Stomach (tissue), 9 donors: ENCODE results near the gene ASTN1. TPM values are rescaled to one million over a fixed set of nuclear protein-coding genes. Genes with fewer than 3 reads are reported as not detected.

Experiments used
- DNase-seq, 2 donors: peaks; one replicate each; pipeline versions ENCODE4 v3.0.0 to v3.0.0-alpha.2; 2013 to 2019
- H3K27ac ChIP-seq, 5 donors: fragments of 200-600 bp in 4 of 5; sonication (generic) in 4 of 5; one replicate each; pipeline ENCODE4 v1.5.1; 2013 to 2019; ENCODE audit warnings: mild to moderate bottlenecking in 1 of 5, moderate library complexity in 1 of 5
- H3K27me3 ChIP-seq, 3 donors: fragments of 200-600 bp; sonication (generic); one replicate each; pipeline ENCODE4 v1.5.1; 2017 to 2019; ENCODE audit warnings: mixed run types in 1 of 3
- H3K36me3 ChIP-seq, 4 donors: fragments of 200-600 bp; sonication (generic); 1 replicate in 3 of 4; 2 replicates in 1 of 4; pipeline ENCODE4 v1.5.1; 2016 to 2019
- H3K4me1 ChIP-seq, 4 donors: fragments of 200-600 bp; sonication (generic); one replicate each; pipeline ENCODE4 v1.5.1; 2016 to 2019
- H3K4me3 ChIP-seq, 4 donors: fragments of 200-600 bp; sonication (generic) in 3 of 4; one replicate each; pipeline ENCODE4 v1.5.1; 2016 to 2019; ENCODE audit warnings: mild to moderate bottlenecking in 1 of 4
- H3K9me3 ChIP-seq, 4 donors: fragments of 200-600 bp; sonication (generic); one replicate each; pipeline ENCODE4 v1.5.1; 2016 to 2019
- EP300 ChIP-seq: sonication (generic); formaldehyde crosslinking; IDR thresholded peaks from one replicate; pipeline ENCODE4 v1.6.1; 2017; ENCODE audit warnings: antibody characterized with exemption
- POLR2A ChIP-seq, 4 donors: fragments of 450-650 bp; IDR thresholded peaks; one replicate each; pipeline ENCODE4 v1.6.1; 2016; ENCODE audit warnings: antibody characterized with exemption in 4 of 4, control low read depth in 2 of 4, mild to moderate bottlenecking in 1 of 4, moderate library complexity in 1 of 4
- POLR2AphosphoS5 ChIP-seq, 3 donors: sonication (generic); formaldehyde crosslinking; IDR thresholded peaks; one replicate each; pipeline ENCODE4 v1.6.1; 2016; ENCODE audit warnings: antibody characterized with exemption in 3 of 3
- WGBS, 5 donors: extraction: QIAGEN DNeasy Blood & Tissue Kit in 3 of 5; methylation state at CpG; one replicate each; pipeline versions ENCODE4 v1.1.5 to v1.1.7; 2013 to 2018; 5-methylcytosine and 5-hydroxymethylcytosine counted together
- intact Hi-C: fragments of 100-400 bp; cut with DNase I; formaldehyde crosslinking; loops from one replicate; pipeline ENCODE4 v1.15.1; 2023; ENCODE audit warnings: low total_unique reads
- polyA plus RNA-seq, 3 donors: library from polyadenylated mRNA; stranded (reverse); fragments of 200-250 nt; gene quantifications; one replicate each; pipeline ENCODE4 v1.2.3, GENCODE V29; 2013
- total RNA-seq, 5 donors: library from RNA; depleted of rRNA; stranded (reverse); fragments of >200 nt; gene quantifications; one replicate each; pipeline versions ENCODE4 v1.1.0 to v1.2.3, GENCODE V29; 2014 to 2016
- TF ChIP-seq, protein P1 (sequence below), 7 experiments: fragments of 450-650 bp in 4 of 7; fragments of 200-600 bp in 3 of 7; sonication (generic) in 3 of 7; IDR thresholded peaks; one replicate each; pipeline ENCODE4 v1.5.1; 2016 to 2019; ENCODE audit warnings: antibody characterized with exemption in 7 of 7, control low read depth in 2 of 7, mild to moderate bottlenecking in 1 of 7
- donor health status: healthy with polysubstance abuse.
- donor health status: Bipolar disorder and iron deficiency.
- donor health status: healthy.

Gene ASTN1
- total and polyA plus RNA-seq, 8 donors: 0.13 to 2.4 (median 0.51) TPM; not detected in 4

DNA sequence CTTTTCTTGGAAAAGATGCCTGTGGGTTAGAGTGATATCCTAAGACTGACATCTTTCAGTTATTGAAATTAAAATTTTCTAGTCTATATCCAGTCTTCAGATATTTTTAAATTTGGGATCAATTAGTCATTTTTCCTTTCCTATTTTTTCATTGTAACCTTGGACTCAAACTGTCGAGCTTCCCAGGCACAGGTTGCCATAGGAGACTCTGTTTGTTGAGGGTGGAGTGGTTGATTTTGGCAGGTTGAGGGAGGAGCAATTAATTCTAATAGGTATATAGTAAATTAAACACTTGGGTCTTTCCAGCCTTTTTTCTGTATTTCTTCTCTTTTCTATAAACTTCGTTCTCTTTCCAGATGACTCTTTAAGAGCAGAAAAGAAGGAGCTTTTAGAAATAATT, 326.8 kb downstream of the ASTN1 start:
- no peaks in the 10 kb centered on the region for H3K9me3 ChIP-seq
- DNase-seq: no peak
- intact Hi-C loops: no loop called here
- WGBS, 5 donors: 42 to 56% (median 52%) methylated on average over 2 of the region's 2 CpGs
- no peaks in the 10 kb centered on the region for H3K36me3 ChIP-seq
- no peak for TF ChIP-seq POLR2AphosphoS5 (IDR thresholded peaks at IDR 0.05)
- TF ChIP-seq POLR2A (IDR thresholded peaks at IDR 0.05): no peak
- TF ChIP-seq, protein P1, sequence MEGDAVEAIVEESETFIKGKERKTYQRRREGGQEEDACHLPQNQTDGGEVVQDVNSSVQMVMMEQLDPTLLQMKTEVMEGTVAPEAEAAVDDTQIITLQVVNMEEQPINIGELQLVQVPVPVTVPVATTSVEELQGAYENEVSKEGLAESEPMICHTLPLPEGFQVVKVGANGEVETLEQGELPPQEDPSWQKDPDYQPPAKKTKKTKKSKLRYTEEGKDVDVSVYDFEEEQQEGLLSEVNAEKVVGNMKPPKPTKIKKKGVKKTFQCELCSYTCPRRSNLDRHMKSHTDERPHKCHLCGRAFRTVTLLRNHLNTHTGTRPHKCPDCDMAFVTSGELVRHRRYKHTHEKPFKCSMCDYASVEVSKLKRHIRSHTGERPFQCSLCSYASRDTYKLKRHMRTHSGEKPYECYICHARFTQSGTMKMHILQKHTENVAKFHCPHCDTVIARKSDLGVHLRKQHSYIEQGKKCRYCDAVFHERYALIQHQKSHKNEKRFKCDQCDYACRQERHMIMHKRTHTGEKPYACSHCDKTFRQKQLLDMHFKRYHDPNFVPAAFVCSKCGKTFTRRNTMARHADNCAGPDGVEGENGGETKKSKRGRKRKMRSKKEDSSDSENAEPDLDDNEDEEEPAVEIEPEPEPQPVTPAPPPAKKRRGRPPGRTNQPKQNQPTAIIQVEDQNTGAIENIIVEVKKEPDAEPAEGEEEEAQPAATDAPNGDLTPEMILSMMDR (IDR thresholded peaks at IDR 0.05): no peak
- no peak for TF ChIP-seq EP300
- no peaks in the 10 kb centered on the region for H3K4me1 ChIP-seq
- no peak overlapping the region for H3K4me3 ChIP-seq
- H3K27me3 ChIP-seq: no peaks in the 10 kb centered on the region
- no peak overlapping the region for H3K27ac ChIP-seq

DNA sequence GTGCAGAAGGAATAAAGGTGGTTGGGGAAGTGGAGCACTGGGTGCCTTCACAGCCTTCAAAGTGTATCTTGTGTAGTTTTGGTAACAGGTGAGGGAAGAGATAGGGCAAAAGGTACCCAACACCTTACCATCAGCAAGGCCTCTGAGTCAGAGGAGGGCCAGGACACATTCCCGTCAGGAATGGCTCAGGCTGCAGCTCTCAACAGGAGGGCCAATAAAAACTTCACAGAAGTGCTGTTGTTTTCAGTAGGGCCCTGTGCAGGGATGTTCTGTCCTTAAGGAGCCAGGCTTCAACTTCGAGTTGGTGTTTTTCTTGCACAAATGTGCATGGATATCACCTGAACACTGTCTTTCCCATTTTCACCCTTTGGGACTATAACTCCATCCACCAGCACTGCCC, 333.4 kb downstream of the ASTN1 start:
- TF ChIP-seq EP300: no peak
- TF ChIP-seq POLR2A (IDR thresholded peaks at IDR 0.05): no peak
- no peak for TF ChIP-seq POLR2AphosphoS5 (IDR thresholded peaks at IDR 0.05)
- TF ChIP-seq, protein P1 (IDR thresholded peaks at IDR 0.05): no peak
- Histone ChIP-seq H3K27ac (no peak overlapping the region), H3K9me3 (no peaks in the 10 kb centered on the region), H3K36me3 (no peaks in the 10 kb centered on the region), H3K27me3 (no peaks in the 10 kb centered on the region), H3K4me1 (peaks cover 0 to 7% (median 0%) of the 10 kb centered on the region in 4 donors), H3K4me3 (no peak overlapping the region)
- DNase-seq: no peak
- WGBS, 5 donors: 72 to 83% (median 75%) methylated on average over 2 of the region's 2 CpGs
- intact Hi-C loops: no loop called here

DNA sequence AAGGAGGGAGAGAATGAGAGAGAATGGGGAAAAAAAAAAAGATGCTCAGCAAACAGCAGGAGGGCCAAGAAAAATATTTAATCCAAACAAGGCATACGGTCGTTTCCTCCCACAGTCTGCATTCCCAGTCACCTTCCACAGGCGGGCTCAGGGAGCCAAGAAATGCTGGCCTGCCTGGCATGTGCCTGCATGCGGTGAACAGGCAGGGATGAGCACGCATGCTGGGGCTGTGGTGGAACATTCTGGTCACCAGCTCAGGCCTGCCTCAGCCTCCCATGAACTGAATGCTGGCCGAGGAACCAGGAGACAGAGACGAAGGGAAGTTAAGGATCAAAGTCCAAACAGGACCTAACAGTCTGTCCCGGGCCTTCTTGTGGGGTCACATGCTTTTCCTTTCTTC, 335.3 kb downstream of the ASTN1 start:
- Histone ChIP-seq H3K9me3 (no peaks in the 10 kb centered on the region), H3K27ac (no peak overlapping the region), H3K4me3 (no peak overlapping the region), H3K36me3 (no peaks in the 10 kb centered on the region), H3K27me3 (no peaks in the 10 kb centered on the region), H3K4me1 (peaks cover 0 to 7% (median 0%) of the 10 kb centered on the region in 4 donors)
- 17 to 40% (median 36%) methylated on average over 8 of the region's 8 CpGs for WGBS, 5 donors
- intact Hi-C loops: no loop called here
- no peak for TF ChIP-seq POLR2A (IDR thresholded peaks at IDR 0.05)
- TF ChIP-seq, protein P1 (IDR thresholded peaks at IDR 0.05): no peak
- no peak for DNase-seq

DNA sequence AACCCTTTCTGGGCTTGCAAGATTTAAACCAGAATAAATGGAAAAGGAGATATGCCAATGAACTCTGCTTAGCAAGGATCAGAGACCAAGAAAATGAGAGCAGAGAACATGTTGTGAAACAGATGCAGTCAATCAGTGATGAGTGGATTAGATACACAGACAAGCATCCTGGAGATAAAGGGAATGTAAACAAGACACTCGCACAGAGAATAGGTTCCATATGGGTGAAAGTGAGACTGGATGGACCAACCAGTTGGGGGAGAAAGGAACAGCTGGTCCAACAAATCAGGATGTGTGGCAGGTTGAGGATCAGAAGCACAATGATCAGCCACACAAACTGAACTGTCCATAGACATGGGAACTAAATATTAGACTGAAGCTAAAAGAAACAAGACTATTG, 338.2 kb downstream of the ASTN1 start:
- Histone ChIP-seq H3K4me1 (peaks cover 0 to 7% (median 0%) of the 10 kb centered on the region in 4 donors), H3K27ac (no peak overlapping the region), H3K4me3 (no peak overlapping the region), H3K36me3 (no peaks in the 10 kb centered on the region), H3K9me3 (no peaks in the 10 kb centered on the region), H3K27me3 (no peaks in the 10 kb centered on the region)
- intact Hi-C loops: no loop called here
- peak in 1 of 2 donors; percentile 16 for DNase-seq
- no peak for TF ChIP-seq POLR2AphosphoS5 (IDR thresholded peaks at IDR 0.05)
- TF ChIP-seq POLR2A (IDR thresholded peaks at IDR 0.05): no peak
- TF ChIP-seq EP300: no peak
- TF ChIP-seq, protein P1 (IDR thresholded peaks at IDR 0.05): no peak
- WGBS, 5 donors: 19 to 31% (median 23%) methylated on average over 1 of the region's 1 CpG
